PC-9 (cell line): ENCODE data around the gene ACOT12. TPM values are rescaled to one million over a fixed set of nuclear protein-coding genes. Genes with fewer than 3 reads are reported as not detected.

Source experiments
- BruUV-seq: library from RNA; stranded (reverse); fragments of 400-500 nt; replicated peaks from 2 replicates; lab custom pipeline; 2021; lab: Mats Ljungman, UMichigan
- CTCF ChIA-PET: fragments of 300-600 bp; sonication (Branson Sonifier 250); formaldehyde crosslinking; loops from one replicate; lab custom pipeline; 2022; ENCODE audit warnings: antibody characterized with exemption; lab: Charles Lee
- POLR2A ChIA-PET: fragments of 300-600 bp; sonication (Branson Sonifier 250); formaldehyde crosslinking; loops from one replicate; lab custom pipeline; 2022; ENCODE audit warnings: antibody characterized with exemption; ENCODE audit not compliant: unreplicated experiment; lab: Charles Lee
- DNase-seq, 2 experiments: peaks; one replicate each; pipeline versions ENCODE4 v3.0.0 to v3.0.0-alpha.2; 2015 to 2022; ENCODE audit warnings: mixed read lengths in 1 of 2
- H2AFZ ChIP-seq: fragments of 200-600 bp; sonication (generic); 2 replicates; pipeline ENCODE4 v1.8.1; 2017; ENCODE audit warnings: antibody characterized with exemption
- H3F3A ChIP-seq: fragments of 200-600 bp; sonication (generic); 2 replicates; pipeline ENCODE4 v1.8.1; 2017; ENCODE audit warnings: antibody characterized with exemption, mild to moderate bottlenecking, low read depth; ENCODE audit not compliant: insufficient read depth
- H3K27ac ChIP-seq: fragments of 200-600 bp; sonication (generic); 2 replicates; pipeline ENCODE4 v1.6.1; 2016; ENCODE audit warnings: mixed run types
- H3K27me3 ChIP-seq: fragments of 200-600 bp; sonication (generic); 2 replicates; pipeline ENCODE4 v1.6.1; 2016; ENCODE audit warnings: low read depth, mixed run types; ENCODE audit not compliant: insufficient read depth
- H3K36me3 ChIP-seq: fragments of 200-600 bp; sonication (generic); 2 replicates; pipeline ENCODE4 v1.6.1; 2016; ENCODE audit warnings: low read depth, mixed run types
- H3K4me1 ChIP-seq: fragments of 200-600 bp; sonication (generic); replicated peaks from 2 replicates; pipeline ENCODE4 v1.6.1; 2016; ENCODE audit warnings: mixed run types; ENCODE audit not compliant: insufficient read depth
- H3K4me2 ChIP-seq: fragments of 200-600 bp; sonication (generic); 2 replicates; pipeline ENCODE4 v1.6.1; 2017; ENCODE audit warnings: mixed run types
- H3K4me3 ChIP-seq: fragments of 200-600 bp; sonication (generic); 2 replicates; pipeline ENCODE4 v1.6.1; 2016; ENCODE audit warnings: mixed run types
- H3K79me2 ChIP-seq: fragments of 200-600 bp; sonication (generic); 2 replicates; pipeline ENCODE4 v1.6.1; 2017; ENCODE audit warnings: low read depth, mixed run types
- H3K9me2 ChIP-seq: fragments of 200-600 bp; sonication (generic); 2 replicates; pipeline ENCODE4 v1.8.1; 2017; ENCODE audit warnings: mild to moderate bottlenecking; ENCODE audit not compliant: insufficient read depth
- H3K9me3 ChIP-seq: fragments of 200-600 bp; sonication (generic); 2 replicates; pipeline ENCODE4 v1.8.1; 2016; ENCODE audit warnings: low read depth; ENCODE audit not compliant: insufficient read depth
- H4K20me1 ChIP-seq: fragments of 200-600 bp; sonication (generic); 2 replicates; pipeline ENCODE4 v1.8.1; 2017; ENCODE audit not compliant: insufficient read depth
- EZH2 ChIP-seq: fragments of 200-600 bp; sonication (generic); IDR thresholded peaks from 2 replicates; pipeline ENCODE4 v1.8.0; 2017; ENCODE audit warnings: antibody characterized with exemption, low read depth
- intact Hi-C: fragments of 100-400 bp; cut with micrococcal nuclease; formaldehyde crosslinking; loops from one replicate; pipeline ENCODE4 v1.10.0; 2022; ENCODE audit not compliant: unreplicated experiment
- total RNA-seq: library from RNA; stranded (reverse); gene quantifications from 2 replicates; pipeline ENCODE4 v1.2.3, GENCODE V29; 2021
- TF ChIP-seq, protein P1 (sequence below): fragments of 200-600 bp; sonication (generic); conservative IDR thresholded peaks from 2 replicates; pipeline ENCODE4 v1.6.1; 2017; ENCODE audit warnings: mixed run types, antibody characterized with exemption, mild to moderate bottlenecking, moderate library complexity

The ACOT12 gene
- total RNA-seq, 1 experiment from 2014 or later, result not detected

DNA sequence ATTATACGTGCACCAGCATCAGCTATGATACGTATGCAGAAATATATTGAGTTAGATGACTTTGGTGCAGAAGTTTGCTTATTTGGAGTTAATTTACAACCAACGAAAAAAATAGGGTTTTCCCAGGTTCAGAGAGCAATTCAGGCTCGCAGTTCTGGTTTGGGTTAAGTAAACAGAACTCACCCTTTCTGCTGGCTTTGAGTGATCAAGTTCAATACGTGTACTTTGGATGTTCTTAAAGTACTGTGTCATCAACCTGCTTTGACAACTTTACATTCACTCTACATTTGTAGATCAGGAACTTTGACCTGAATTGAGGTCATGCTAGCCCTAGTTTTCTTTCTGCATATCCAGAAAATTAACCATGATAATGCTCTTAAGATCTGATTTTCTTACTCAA lies 40.7 kb downstream of the ACOT12 start:
- H3K27me3 ChIP-seq, result no peaks in the 10 kb centered on the region
- 0 out of 2 replicates have a peak overlapping the region, but pooled peaks have one; percentile 58 for H2AFZ ChIP-seq
- H3K9me2 ChIP-seq, result no peaks in the 10 kb centered on the region
- BruUV-seq, result no TSS peak
- no peaks in the 10 kb centered on the region for H3K4me1 ChIP-seq
- no peak overlapping the region for H3K4me3 ChIP-seq
- no peaks in the 10 kb centered on the region for H3F3A ChIP-seq
- no peaks in the 10 kb centered on the region for H3K36me3 ChIP-seq
- ChIA-PET POLR2A (no interaction called here), CTCF (no interaction called here)
- H3K4me2 ChIP-seq, result no peak overlapping the region
- TF ChIP-seq EZH2, result no peak
- TF ChIP-seq, protein P1, sequence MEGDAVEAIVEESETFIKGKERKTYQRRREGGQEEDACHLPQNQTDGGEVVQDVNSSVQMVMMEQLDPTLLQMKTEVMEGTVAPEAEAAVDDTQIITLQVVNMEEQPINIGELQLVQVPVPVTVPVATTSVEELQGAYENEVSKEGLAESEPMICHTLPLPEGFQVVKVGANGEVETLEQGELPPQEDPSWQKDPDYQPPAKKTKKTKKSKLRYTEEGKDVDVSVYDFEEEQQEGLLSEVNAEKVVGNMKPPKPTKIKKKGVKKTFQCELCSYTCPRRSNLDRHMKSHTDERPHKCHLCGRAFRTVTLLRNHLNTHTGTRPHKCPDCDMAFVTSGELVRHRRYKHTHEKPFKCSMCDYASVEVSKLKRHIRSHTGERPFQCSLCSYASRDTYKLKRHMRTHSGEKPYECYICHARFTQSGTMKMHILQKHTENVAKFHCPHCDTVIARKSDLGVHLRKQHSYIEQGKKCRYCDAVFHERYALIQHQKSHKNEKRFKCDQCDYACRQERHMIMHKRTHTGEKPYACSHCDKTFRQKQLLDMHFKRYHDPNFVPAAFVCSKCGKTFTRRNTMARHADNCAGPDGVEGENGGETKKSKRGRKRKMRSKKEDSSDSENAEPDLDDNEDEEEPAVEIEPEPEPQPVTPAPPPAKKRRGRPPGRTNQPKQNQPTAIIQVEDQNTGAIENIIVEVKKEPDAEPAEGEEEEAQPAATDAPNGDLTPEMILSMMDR, result no peak
- H3K79me2 ChIP-seq, result no peaks in the 10 kb centered on the region
- intact Hi-C loops, result no loop called here
- H4K20me1 ChIP-seq, result no peaks in the 10 kb centered on the region
- no peak for DNase-seq
- H3K9me3 ChIP-seq, result no peaks in the 10 kb centered on the region
- H3K27ac ChIP-seq, result no peak overlapping the region

DNA sequence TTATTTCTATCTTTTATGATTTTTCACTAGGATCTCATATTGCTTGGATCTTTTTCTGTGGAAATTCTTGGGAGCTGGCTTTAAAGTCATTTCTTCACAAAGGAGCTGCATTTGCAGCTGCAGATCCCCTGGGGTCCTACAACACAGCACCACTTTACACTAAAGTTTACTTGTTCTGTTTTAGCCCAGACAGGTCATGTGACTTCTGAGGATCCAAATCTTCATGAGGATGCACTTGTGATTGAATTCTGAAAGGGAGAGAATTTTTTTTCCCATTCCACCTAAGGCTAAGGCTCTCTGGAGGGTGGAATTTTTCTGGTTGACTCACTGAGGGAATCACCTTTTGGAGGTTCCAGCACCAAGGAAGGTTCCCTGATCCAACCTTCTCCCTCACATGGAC lies 43.4 kb downstream of the ACOT12 start:
- H3K27me3 ChIP-seq, result no peaks in the 10 kb centered on the region
- no peaks in the 10 kb centered on the region for H3K9me2 ChIP-seq
- H3K9me3 ChIP-seq, result no peaks in the 10 kb centered on the region
- ChIA-PET POLR2A (no interaction called here), CTCF (no interaction called here)
- H3K79me2 ChIP-seq, result no peaks in the 10 kb centered on the region
- H3K4me3 ChIP-seq, result no peak overlapping the region
- no peak for DNase-seq
- no peaks in the 10 kb centered on the region for H3K36me3 ChIP-seq
- TF ChIP-seq, protein P1, result no peak
- TF ChIP-seq EZH2, result no peak
- BruUV-seq, result no TSS peak
- intact Hi-C loops, result no loop called here
- no peak overlapping the region for H2AFZ ChIP-seq
- H3K27ac ChIP-seq, result no peak overlapping the region
- H3K4me1 ChIP-seq, result no peaks in the 10 kb centered on the region
- no peaks in the 10 kb centered on the region for H3F3A ChIP-seq
- H4K20me1 ChIP-seq, result no peaks in the 10 kb centered on the region
- no peak overlapping the region for H3K4me2 ChIP-seq

DNA sequence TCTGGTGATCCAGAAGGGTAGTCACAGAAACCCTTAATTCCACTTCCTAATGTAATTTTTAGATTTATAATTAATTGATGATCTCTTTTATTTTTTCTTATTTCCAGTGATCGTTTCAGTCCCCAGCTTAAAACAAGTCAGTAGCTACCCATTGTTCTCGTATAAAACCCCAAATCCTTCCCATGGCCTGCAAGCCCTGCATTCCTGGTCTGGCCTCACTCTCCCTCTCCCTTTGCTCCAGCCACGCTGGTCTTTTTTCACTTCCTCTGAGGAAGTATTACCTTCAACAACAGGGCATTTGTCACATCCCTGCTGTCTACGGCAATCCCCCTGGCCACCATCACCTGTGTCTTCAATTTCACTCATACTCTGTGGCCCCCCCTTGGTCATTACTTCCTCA lies 44.8 kb downstream of the ACOT12 start:
- no peaks in the 10 kb centered on the region for H3K9me3 ChIP-seq
- no peaks in the 10 kb centered on the region for H3K27me3 ChIP-seq
- intact Hi-C loops, result no loop called here
- H3K79me2 ChIP-seq, result no peaks in the 10 kb centered on the region
- H3K4me3 ChIP-seq, result no peak overlapping the region
- ChIA-PET POLR2A (no interaction called here), CTCF (interaction anchor here (0.7 kb wide), 1 partner anchor 14 kb away, joined by 3 read pairs; no protein-coding TSS in a partner anchor)
- no peak overlapping the region for H3K27ac ChIP-seq
- H3F3A ChIP-seq, result no peaks in the 10 kb centered on the region
- no peak overlapping the region for H2AFZ ChIP-seq
- no peak for DNase-seq
- H3K4me1 ChIP-seq, result no peaks in the 10 kb centered on the region
- no peaks in the 10 kb centered on the region for H3K9me2 ChIP-seq
- H4K20me1 ChIP-seq, result no peaks in the 10 kb centered on the region
- TF ChIP-seq, protein P1, result no peak
- TF ChIP-seq EZH2, result no peak
- no TSS peak for BruUV-seq
- H3K36me3 ChIP-seq, result no peaks in the 10 kb centered on the region
- H3K4me2 ChIP-seq, result no peak overlapping the region
